ENCODE data around the gene POTEM.
"Not testable (repeated sequence)": the region's sequence is repeated elsewhere in the genome, so short reads cannot be mapped to it uniquely, and the experiment has no call there.

POTEM gene
- total RNA-seq, result 0 reads per million in 2 donors

GRCh38 chr14:18967134-18967533 is at the start of gene POTEM:
Gene POTEM (plus strand): TSS chr14:18967434. CDS start chr14:18967486, 52 bp downstream.
- not testable (repeated sequence) for DNase-seq

DNA sequence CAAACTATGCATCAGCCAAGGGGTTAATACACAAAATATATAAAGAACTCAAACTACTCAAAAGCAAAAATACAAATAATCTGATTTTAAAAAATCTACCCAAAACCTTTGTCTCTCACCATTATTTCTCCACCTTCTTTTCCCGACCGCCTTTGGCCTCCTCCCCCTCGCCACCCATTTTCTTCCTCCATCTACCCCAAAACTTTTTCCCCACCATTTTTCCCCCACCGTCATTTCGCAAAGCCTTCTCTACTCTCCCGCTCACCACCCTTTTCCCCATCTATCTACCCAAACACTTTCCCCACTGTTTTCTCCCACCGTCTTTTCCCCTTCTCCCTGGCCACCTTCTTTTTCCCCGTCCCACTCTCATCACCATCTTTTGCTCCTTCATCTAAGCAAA is 48.9 kb upstream of the POTEM start:
- DNase-seq, result not testable (repeated sequence)

GRCh38 chr14:18920052-18920451 is 47.2 kb upstream of the POTEM start:
- not testable (repeated sequence) for DNase-seq

- not testable (repeated sequence) for DNase-seq
Measured at GRCh38 chr14:18921055-18921701, 46.1 kb upstream of the POTEM start.

GRCh38 chr14:18936848-18937247 is 30.4 kb upstream of the POTEM start:
- not testable (repeated sequence) for DNase-seq

DNA sequence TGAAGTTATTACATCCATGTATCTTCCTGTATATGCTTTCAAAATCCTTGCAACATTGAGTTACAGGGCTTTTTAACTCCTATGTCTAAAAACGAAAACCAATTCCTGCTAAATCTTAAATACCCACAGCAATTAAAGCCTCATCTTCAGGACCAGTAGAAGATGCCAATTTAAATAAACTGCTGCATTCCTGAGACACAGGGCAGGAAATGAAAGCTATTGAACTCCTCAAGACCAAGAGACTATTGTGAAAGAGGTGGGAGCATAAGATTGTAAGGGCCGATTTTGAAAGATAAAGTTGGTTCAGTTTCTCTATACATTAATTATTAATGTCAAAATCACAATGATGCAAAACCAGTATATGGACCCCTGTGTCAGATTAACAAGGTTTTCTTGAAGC is 28.5 kb upstream of the POTEM start:
- DNase-seq, result not testable (repeated sequence)

GRCh38 chr14:18949939-18950338 is 17.3 kb upstream of the POTEM start:
- not testable (repeated sequence) for DNase-seq

DNA sequence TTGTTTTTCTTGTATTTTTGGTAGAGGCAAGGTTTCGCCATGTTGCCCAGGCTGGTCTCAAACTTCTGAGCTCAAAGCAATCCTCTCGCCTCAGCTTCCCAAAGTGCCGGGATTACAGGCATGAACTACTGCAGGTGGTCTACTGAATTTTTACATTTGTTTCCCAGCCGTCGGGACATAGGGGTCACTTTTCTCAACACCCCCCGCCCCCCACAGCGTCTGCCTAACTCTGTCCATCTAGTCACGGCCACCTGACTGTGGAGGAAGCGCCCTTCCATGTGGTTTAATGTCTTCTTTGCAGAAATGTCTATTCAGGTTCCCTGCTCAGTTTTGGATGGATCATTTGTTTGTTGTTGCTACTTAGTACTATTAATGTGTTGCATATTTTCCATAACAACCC is 14.1 kb upstream of the POTEM start:
- not testable (repeated sequence) for DNase-seq

- not testable (repeated sequence) for DNase-seq
Measured at GRCh38 chr14:18955816-18956215, 11.4 kb upstream of the POTEM start.

DNA sequence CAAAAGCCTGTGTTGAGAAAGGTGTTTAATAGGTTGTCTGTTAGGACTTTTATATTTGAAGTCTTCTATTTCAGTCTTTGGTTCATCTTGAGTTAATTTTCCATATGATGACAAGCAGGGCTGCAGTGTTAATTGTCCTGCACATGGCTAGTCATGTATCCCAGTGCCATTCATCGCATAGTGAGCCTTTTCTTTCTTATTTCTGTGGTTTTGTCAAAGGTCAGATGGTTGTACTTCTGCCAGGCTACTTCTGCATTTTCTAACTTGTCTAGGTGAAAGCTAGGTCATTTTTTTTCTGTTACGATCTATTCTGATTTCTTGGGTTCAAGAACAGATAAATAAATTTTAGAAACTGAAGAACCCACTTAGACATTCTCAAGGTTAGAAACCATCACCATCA is 5.7 kb upstream of the POTEM start:
- DNase-seq, result not testable (repeated sequence)

DNA sequence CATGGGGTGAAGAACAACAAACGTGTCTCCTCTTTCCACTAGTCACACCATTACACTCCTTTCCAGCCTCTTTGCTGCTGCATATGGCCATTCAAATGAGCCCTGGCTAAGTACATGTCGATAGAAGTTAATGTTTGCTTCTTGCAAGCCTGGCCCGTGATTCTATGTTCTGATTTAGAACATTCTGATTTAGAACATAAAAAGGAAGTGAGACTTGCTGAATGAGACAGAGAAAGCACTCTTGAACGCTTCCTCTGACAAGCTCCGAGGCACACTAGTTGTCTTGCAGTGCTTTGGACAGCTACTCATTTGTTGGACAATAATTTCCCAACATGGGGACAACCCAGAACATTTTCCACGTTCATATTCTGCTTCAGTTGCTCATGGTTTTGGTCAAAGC is 5.1 kb upstream of the POTEM start:
- not testable (repeated sequence) for DNase-seq

GRCh38 chr14:18963276-18963675 is 4.0 kb upstream of the POTEM start:
- DNase-seq, result not testable (repeated sequence)

DNA sequence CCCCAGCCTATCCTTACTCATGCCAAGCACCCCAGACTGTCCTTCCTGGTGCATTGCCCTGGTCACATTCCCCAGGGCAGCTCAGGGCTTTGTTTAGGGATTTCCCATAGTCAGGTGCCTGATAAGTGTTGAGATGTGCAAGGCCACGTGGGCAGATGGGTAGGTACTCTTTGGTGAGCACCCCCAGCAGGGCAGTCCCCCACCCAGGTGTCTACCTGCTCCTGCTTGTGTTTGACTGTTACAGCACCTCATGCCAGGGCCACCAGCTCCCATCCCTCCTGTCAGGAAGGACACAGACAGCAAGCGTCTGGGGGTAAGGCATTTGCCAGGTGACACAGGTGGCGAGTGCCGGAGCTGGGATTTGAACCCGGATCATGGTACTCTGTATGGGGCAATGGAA is 2.4 kb upstream of the POTEM start:
- DNase-seq, result not testable (repeated sequence)

- DNase-seq, result not testable (repeated sequence)
Measured at GRCh38 chr14:19002566-19002965, 35.3 kb downstream of the POTEM start.

- DNase-seq, result not testable (repeated sequence)
Measured at GRCh38 chr14:19006490-19006889, 39.3 kb downstream of the POTEM start.

GRCh38 chr14:19007678-19008077 is 40.4 kb downstream of the POTEM start:
- not testable (repeated sequence) for DNase-seq

- not testable (repeated sequence) for DNase-seq
Measured at GRCh38 chr14:19011029-19011428, 43.8 kb downstream of the POTEM start.

DNA sequence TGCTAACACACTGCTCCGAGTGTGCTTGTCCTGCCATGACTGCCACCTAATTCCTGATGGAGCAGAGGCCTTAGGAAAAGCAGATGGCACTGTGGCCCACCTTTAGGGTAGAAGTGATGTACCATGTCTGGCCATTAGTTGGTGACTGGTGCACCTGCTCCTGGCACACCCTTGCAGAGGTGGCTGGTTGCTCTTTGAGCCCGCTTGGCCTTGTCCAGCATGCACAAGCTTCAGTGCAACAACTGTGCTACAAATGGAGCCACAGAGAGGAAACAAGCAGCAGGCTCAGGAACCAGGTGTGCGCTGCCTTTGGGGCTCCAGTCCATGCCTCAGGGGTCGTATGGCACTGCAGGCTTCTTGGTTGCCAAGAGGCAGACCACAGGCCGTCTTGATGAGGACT is 44.5 kb downstream of the POTEM start:
- not testable (repeated sequence) for DNase-seq

DNA sequence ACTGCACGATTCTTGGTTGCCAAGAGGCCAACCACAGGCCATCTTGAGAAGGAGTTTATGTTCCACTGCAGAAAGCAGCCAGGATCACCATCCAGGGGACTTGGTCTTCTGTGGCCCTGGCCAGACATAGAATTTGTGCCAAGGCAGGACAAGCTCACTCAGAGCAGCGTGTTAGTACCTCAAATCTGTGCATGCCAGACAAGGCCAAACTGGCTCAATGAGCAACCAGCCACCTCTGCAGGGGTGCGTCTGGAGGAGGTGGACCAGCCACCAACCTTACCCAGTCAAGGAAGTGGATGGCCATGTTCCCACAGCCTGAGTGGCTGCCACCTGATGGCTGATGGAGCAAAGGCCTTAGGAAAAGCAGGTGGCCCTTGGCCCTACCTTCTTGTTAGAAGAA is 48.0 kb downstream of the POTEM start:
- not testable (repeated sequence) for DNase-seq

- not testable (repeated sequence) for DNase-seq
Measured at GRCh38 chr14:19025080-19025589, 57.9 kb downstream of the POTEM start.

DNA sequence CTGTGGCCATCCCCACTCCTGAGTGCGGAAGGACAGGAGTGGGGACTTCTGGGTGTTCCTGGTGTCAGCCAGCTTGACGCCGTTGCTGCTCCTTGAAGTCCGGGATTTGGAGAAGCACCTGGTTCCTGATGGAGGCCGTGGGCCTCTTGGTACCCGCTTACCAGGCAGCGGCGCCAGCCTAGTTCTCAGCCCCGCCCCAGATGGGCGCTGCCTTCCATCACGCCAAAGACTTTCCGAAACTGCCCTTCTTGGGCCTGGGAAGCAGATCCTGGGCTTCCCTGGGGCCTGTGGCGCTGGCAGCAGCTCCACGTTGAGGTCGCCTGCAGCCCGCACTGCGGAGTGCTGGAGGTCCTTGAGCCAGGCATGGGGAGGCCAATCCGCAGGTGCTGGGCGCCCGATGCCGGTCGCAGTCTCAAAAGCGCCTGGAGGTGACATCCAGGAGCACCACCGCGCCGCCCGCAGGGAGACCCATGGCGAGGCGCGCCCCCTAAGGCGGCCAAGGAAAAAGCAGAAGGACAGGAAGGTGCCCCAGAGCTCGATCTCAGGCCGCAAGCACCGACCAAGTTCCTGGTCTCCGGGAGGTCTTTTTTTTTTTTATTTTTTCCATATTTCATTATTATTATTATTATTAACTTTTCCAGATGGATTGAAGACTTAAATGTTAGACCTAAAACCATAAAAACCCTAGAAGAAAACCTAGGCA is 59.6 kb downstream of the POTEM start:
- not testable (repeated sequence) for DNase-seq

GRCh38 chr14:19027895-19028294 is 60.7 kb downstream of the POTEM start:
- DNase-seq, result not testable (repeated sequence)

DNA sequence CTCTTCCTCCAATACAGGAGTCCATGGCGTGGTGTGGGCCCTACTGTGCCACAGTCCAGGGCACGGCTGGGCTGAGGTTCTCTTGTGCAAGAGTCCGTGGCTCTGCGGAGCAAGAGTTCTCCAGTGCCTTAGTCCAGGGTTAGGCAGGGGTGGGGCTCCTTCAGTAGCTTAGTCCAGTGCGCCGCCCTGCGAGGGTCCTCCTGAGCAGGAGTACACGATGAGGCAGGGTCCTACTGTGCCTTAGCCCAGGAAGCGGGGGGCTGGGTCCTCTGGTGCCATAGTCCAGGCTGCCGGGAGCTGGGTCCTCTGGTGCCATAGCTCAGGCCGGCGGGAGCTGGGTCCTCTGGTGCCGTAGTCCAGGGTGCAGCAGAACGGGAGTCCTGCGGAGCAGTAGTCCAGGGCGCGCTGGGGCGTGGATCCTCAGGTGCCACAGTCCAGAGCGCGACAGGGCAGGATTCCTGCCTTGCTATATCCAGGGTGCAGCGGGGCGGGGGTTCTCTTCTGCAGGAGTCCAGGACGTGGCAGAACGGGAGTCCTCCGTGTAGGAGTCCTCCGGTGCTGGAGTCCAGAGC is 69.7 kb downstream of the POTEM start:
- DNase-seq, result not testable (repeated sequence)
